Activated T-helper 2 cell treated with anti-CD3 and anti-CD28 coated beads, Interferon-gamma antibody, Interleukin-2, Interleukin-4, amounts not matched to agents 10 μg/mL and 5 μg/mL and 100 μg/mL, durations not matched to agents 14 hours and 24 hours and 36 hours (primary cell): ENCODE measurements around the gene STBD1. TPM values are rescaled to one million over a fixed set of nuclear protein-coding genes. Genes with fewer than 3 reads are reported as not detected.
"Not testable (repeated sequence)": the region's sequence is repeated elsewhere in the genome, so short reads cannot be mapped to it uniquely, and the experiment has no call there.

Source experiments
- DNase-seq: peaks from one replicate; pipeline ENCODE4 v3.0.0; 2021; ENCODE audit warnings: low spot score
- H3K27ac Mint-ChIP-seq: one replicate; pipeline ENCODE4 v1.8.0; 2021; ENCODE audit warnings: mixed read lengths
- H3K27me3 Mint-ChIP-seq: one replicate; pipeline ENCODE4 v1.8.0; 2021; ENCODE audit warnings: low read depth, mixed read lengths
- H3K36me3 Mint-ChIP-seq: one replicate; pipeline ENCODE4 v1.8.0; 2021; ENCODE audit warnings: low read depth, mixed read lengths
- H3K4me1 Mint-ChIP-seq: one replicate; pipeline ENCODE4 v1.8.0; 2021; ENCODE audit warnings: low read depth, mixed read lengths
- H3K4me3 Mint-ChIP-seq: one replicate; pipeline ENCODE4 v1.8.0; 2021; ENCODE audit warnings: low read depth, mild to moderate bottlenecking, moderate library complexity, mixed read lengths
- H3K9me3 Mint-ChIP-seq: one replicate; pipeline ENCODE4 v1.8.0; 2021; ENCODE audit warnings: mixed read lengths
- intact Hi-C: fragments of 100-400 bp; cut with micrococcal nuclease; formaldehyde crosslinking; loops from one replicate; pipeline ENCODE4 v1.15.1; 2023
- total RNA-seq: library from RNA; stranded (reverse); gene quantifications from 2 replicates; pipeline ENCODE4 v1.2.3, GENCODE V29; 2022

STBD1 gene
- total RNA-seq, 1 donor from 2014 or later = 0.09 TPM

DNA sequence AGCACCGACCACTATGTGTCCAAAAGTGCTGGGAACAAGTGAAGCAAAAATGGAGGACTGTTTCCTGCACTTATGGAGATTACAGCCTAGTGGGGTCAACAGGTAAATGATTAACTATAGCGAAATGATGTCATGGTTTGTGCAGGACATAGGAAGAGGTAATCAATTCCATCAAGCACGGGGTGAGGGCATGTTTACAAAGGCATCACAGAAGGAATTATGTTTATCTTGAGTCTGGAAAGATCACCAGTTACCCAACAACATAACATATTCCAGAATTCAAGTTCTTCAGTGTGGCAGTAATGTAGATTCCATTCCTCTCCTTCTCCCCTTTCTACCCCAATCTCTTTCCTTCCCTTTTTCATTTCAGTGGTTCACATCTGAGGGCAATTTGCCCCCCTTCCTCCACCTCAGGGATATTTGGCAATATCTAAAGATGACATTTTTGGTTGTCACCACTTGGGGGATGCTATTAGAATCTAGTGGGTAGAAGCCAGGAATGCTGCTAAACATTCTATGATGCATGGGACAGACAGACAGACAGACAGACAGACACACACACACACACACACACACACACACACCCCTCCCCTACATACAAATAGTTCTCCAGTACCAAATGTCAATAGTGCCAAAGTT lies 30.9 kb upstream of the STBD1 start:
- H3K27me3 Mint-ChIP-seq = peaks cover 39% of the 10 kb centered on the region
- no peaks in the 10 kb centered on the region for H3K9me3 Mint-ChIP-seq
- H3K4me1 Mint-ChIP-seq = no peaks in the 10 kb centered on the region
- intact Hi-C loops = loop anchor here (10.0 kb wide), 1 partner anchor 99 kb away; no protein-coding TSS in a partner anchor
- no peak overlapping the region for H3K4me3 Mint-ChIP-seq
- no peaks in the 10 kb centered on the region for H3K36me3 Mint-ChIP-seq
- no peak overlapping the region for H3K27ac Mint-ChIP-seq
- DNase-seq = no peak

DNA sequence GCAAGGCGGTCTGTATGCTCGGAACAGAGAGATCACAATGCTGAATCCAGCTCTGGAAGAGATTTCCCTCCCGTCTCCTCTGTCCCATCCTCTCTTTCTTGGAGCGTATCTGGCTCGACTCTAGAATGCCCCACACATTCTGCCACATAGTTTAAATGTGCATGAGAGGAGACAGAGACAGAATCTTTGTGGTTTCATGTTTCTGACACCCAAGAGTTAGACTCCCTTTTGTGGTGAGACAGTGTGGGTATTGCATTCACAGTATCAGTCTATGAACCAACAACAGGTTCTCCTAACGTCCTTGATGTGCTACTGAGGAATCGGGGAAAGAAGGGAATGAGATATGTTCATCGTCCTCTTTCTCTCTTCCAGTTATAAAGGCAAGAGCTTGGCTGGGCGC lies 29.7 kb upstream of the STBD1 start:
- no peaks in the 10 kb centered on the region for H3K36me3 Mint-ChIP-seq
- no peak overlapping the region for H3K27ac Mint-ChIP-seq
- intact Hi-C loops = loop anchor here (10.0 kb wide), 1 partner anchor 98 kb away; no protein-coding TSS in a partner anchor
- H3K4me1 Mint-ChIP-seq = no peaks in the 10 kb centered on the region
- DNase-seq = no peak
- peaks cover 35% of the 10 kb centered on the region for H3K27me3 Mint-ChIP-seq
- no peaks in the 10 kb centered on the region for H3K9me3 Mint-ChIP-seq
- H3K4me3 Mint-ChIP-seq = no peak overlapping the region

DNA sequence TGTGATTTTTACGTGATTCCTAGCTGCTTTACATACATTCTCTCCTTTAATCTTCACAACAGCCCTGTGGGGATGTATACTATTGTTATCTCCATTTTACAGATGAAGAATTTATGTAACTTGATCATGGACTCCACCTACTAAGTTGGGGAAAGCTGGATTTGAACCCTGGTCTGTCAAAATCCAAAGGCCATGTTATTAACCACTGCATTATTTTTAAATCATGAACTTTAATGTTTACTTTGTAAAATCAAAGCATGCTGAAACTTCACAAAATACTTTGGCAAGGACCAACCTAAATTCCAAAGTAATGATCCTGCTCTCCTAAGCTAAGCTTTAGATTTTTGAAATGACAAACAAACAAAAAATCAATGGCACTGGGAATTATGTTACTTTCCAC lies 28.9 kb upstream of the STBD1 start:
- Mint-ChIP-seq H3K27ac (no peak overlapping the region), H3K36me3 (no peaks in the 10 kb centered on the region), H3K27me3 (peaks cover 33% of the 10 kb centered on the region), H3K9me3 (no peaks in the 10 kb centered on the region), H3K4me3 (no peak overlapping the region), H3K4me1 (no peaks in the 10 kb centered on the region)
- intact Hi-C loops = loop anchor here (10.0 kb wide), 1 partner anchor 97 kb away; no protein-coding TSS in a partner anchor
- DNase-seq = no peak

DNA sequence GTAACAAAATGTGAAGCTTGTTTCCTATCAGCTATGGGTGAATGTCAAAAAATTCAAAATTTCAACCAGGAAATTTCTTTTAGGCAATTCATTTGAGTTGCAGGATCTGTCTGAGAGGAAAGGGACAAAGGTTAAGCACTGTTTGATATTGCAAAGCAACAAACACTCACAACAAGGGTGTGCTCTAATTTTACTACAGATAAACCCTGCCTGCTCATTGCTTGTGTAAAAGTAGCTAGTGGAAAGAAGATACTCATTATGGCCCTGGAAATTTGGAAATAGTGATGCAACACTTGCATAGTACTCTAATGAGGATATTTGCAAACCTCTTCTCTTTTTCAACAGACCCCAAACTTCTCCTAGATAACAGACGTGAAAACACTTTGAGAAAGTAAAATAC lies 27.9 kb upstream of the STBD1 start:
- Mint-ChIP-seq H3K9me3 (no peaks in the 10 kb centered on the region), H3K27me3 (peaks cover 25% of the 10 kb centered on the region), H3K4me3 (no peak overlapping the region), H3K4me1 (no peaks in the 10 kb centered on the region), H3K36me3 (no peaks in the 10 kb centered on the region), H3K27ac (no peak overlapping the region)
- DNase-seq = no peak
- intact Hi-C loops = loop anchor here (10.0 kb wide), 1 partner anchor 96 kb away; no protein-coding TSS in a partner anchor

DNA sequence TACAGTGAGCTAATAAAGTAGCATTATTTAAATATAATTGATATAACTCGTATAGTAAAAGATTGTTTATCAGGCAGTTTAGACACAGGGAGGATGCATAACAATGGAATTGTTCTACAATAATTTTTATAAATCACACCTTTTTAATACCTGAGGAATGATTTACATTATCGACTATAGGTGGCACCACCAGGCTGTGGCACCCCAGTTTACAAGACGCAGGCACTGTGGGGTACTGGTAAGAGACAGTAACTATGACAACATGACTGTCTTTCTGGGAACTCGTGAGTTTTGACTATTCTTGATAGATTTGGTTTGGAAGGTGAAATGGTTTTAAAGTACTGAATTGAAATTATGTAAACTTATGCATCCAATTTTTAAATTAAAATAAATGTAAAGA lies 27.1 kb upstream of the STBD1 start:
- no peaks in the 10 kb centered on the region for H3K9me3 Mint-ChIP-seq
- no peaks in the 10 kb centered on the region for H3K36me3 Mint-ChIP-seq
- no peak overlapping the region for H3K4me3 Mint-ChIP-seq
- H3K4me1 Mint-ChIP-seq = no peaks in the 10 kb centered on the region
- DNase-seq = no peak
- no peak overlapping the region for H3K27ac Mint-ChIP-seq
- H3K27me3 Mint-ChIP-seq = peaks cover 20% of the 10 kb centered on the region
- intact Hi-C loops = loop anchor here (10.0 kb wide), 1 partner anchor 95 kb away; no protein-coding TSS in a partner anchor

DNA sequence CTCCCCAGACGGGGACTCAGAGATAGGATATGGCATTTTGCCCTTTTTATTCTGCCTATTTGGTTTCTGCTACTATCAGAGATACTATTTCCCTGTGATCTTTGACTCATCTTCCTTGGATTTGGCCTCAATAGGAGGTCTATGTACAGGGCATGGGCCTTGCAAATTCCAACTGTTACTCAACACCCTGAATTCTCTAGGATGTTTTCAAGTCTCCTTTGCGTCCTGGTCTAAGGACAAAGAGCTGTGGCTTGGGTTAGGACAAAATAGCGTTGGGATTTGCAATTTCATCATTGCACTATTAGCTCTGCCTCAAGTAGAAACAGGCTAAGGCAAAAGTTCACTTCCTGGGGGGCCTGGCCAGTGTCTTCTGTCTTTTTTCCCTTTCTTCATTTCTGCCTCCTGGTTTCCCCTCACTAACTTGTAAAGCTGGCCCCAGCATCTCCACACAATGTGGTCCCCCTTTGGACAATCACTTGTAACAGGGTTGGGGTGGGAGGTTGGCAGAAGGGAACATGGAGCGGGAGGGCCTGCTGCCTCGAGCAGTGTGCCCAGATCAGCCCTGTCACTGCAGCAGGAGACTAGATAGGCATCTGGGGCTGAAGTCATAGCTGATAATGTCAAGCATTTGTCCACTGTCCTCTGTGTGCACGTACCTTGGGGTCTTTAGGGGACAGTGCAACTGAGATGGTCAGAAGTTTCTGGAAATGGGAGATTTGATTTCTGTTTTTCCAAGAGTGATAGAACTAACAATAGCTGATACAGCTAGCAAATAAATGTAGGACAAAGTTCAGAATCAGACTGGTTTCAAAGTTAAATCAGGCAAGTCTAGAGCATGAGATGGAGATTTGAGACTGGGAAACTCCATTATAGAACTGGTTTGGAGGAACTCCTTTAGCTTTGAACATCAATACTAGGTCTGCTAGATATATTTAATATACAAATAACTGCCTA lies 25.8 kb upstream of the STBD1 start:
- no peak for DNase-seq
- Mint-ChIP-seq H3K4me1 (no peaks in the 10 kb centered on the region), H3K27me3 (peaks cover 15% of the 10 kb centered on the region), H3K9me3 (no peaks in the 10 kb centered on the region), H3K27ac (no peak overlapping the region), H3K36me3 (no peaks in the 10 kb centered on the region), H3K4me3 (no peak overlapping the region)
- intact Hi-C loops = no loop called here

DNA sequence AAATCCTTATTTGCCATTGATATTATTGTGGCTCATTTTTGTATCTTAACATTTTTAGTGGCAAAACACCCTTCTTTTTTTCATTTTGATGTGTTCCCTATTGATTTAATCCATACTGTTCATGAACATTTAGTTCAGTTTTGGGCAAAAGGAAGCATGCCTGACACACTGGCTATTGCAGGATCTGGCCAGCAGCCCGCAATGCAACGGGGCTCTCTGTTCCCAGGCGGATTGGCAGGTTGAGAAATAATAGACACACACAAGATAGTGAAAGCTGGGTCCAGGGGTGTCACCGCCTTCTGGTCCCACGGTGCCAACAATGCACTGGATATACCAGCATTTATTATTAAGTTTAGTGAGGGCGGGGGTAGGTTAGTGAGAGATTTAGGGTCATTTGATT lies 24.9 kb upstream of the STBD1 start:
- peaks cover 13% of the 10 kb centered on the region for H3K27me3 Mint-ChIP-seq
- H3K27ac Mint-ChIP-seq, H3K4me1 Mint-ChIP-seq, DNase-seq, H3K36me3 Mint-ChIP-seq, H3K9me3 Mint-ChIP-seq, intact Hi-C loops, H3K4me3 Mint-ChIP-seq: not testable (repeated sequence)

DNA sequence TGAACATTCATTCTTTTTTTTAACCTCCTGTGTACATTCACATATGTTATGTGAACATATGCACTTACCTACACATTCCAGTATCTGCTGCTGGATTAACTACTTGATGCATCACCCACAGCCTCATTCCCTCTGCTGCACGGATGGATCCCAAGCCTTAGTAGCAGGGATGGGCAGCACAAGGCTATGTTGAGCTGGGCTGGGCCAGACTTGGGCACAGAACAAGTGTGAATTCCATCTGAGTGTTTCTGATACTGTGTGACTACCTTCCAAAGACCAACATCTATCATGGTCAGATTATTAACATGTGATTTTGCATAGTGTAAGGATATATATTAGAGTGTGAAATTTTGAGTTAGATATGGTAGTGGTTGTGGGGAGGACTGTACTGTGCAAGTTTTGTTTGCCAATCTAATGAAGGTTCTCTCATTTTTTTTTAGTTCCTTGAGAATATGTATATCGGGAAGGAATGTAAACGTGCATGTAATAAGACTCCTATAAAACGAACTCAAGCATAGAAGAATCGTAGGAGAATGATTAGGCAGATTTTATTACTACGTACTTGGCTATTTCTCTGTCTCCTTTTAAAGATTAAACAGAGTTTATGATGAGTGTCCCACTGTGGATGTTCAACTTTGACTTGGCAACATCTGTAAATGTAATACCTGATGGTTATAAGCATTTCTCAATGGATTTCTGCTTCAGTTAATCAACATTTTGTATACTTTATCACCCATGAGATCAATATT lies 23.4 kb upstream of the STBD1 start:
- Mint-ChIP-seq H3K27ac (no peak overlapping the region), H3K4me3 (no peak overlapping the region), H3K36me3 (no peaks in the 10 kb centered on the region), H3K27me3 (peaks cover 26% of the 10 kb centered on the region), H3K4me1 (no peaks in the 10 kb centered on the region), H3K9me3 (no peaks in the 10 kb centered on the region)
- no peak for DNase-seq
- intact Hi-C loops = no loop called here

DNA sequence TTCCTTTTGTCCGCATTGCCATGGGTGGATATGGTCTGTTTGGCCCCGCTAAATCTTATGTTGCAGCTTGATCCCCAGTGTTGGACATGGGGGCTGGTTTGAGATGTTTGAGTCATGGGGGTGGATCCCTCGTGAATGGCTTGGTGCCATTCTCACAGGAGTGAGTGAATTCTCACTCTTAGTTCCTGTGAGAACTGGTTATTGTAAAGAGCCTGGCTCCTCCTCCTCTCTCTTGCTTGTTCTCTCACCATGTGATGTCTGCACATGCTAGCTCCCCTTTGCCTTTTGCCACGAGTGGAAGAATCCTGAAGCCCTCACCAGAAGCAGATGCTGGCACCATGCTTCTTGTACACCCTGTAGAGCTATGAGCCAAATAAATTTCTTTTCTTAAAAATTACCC lies 22.6 kb upstream of the STBD1 start:
- Mint-ChIP-seq H3K27ac (no peak overlapping the region), H3K4me3 (no peak overlapping the region), H3K36me3 (no peaks in the 10 kb centered on the region), H3K27me3 (peaks cover 28% of the 10 kb centered on the region), H3K9me3 (no peaks in the 10 kb centered on the region), H3K4me1 (no peaks in the 10 kb centered on the region)
- no peak for DNase-seq
- intact Hi-C loops = no loop called here

DNA sequence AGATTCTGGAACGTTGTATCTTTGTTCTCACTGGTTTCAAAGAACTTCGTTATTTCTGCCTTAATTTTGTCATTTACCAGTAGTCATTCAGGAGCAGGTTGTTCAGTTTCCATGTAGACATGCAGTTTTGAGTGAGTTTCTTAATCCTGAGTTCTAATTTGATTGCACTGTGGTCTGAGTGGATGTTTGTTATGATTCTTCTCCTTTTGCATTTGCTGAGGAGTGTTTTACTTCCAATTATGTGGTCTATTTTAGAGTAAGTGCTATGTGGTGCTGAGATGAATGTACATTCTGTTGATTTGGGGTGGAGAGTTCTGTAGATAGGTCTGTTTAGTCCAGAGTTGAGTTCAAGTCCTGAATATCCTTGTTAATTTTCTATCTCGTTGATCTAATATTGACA lies 18.7 kb upstream of the STBD1 start:
- peaks cover 42% of the 10 kb centered on the region for H3K27me3 Mint-ChIP-seq
- H3K4me1 Mint-ChIP-seq, DNase-seq, H3K36me3 Mint-ChIP-seq, intact Hi-C loops, H3K9me3 Mint-ChIP-seq, H3K4me3 Mint-ChIP-seq, H3K27ac Mint-ChIP-seq: not testable (repeated sequence)

DNA sequence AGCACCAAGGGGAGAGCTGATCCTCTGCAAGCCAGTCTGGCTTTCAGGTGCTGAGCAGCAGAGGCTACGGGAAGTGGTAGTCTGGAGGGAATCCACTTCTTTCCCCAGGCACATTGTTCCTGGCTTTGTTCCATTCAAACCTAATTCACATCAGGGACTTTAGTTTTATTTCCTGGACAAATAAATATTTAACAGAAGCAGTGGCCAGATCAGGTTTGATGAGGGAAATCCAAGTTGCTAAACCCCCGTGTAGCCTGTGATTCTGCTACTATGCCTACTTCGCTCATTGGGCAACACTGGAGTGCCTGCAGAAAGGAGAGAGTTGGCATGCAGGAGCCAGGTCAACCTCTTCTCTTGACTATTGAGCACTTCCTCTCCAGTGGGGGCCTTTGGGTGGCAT lies 13.8 kb upstream of the STBD1 start:
- H3K4me1 Mint-ChIP-seq = no peaks in the 10 kb centered on the region
- H3K4me3 Mint-ChIP-seq = no peak overlapping the region
- H3K36me3 Mint-ChIP-seq = no peaks in the 10 kb centered on the region
- H3K9me3 Mint-ChIP-seq = peaks cover 19% of the 10 kb centered on the region
- no peak for DNase-seq
- H3K27ac Mint-ChIP-seq = no peak overlapping the region
- intact Hi-C loops = no loop called here
- peaks cover 37% of the 10 kb centered on the region for H3K27me3 Mint-ChIP-seq

DNA sequence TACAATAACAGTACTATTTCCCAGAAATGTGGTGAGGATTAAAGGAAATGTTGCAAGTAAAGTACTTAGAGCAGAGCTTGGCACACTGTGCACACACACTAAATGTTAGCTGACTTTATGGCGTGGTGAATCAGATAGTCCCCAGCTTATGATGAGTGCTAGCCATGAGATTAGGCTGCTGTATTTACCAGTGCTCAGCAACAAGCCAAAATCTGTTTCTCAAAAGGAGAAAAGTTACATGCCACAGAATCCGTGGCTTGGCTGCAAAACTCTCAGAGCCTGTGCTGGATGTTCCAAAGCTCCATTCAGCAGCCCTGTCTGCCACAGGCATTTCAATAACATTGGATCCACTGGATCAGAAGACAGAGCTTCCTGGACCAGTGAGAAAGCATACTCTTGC lies 12.8 kb upstream of the STBD1 start:
- Mint-ChIP-seq H3K4me1 (no peaks in the 10 kb centered on the region), H3K27me3 (peaks cover 31% of the 10 kb centered on the region), H3K27ac (no peak overlapping the region), H3K4me3 (no peak overlapping the region), H3K36me3 (peaks cover 6% of the 10 kb centered on the region), H3K9me3 (peaks cover 27% of the 10 kb centered on the region)
- DNase-seq = no peak
- intact Hi-C loops = no loop called here
